H7 (cell line): ENCODE data around the gene ORC5. TPM values are rescaled to one million over a fixed set of nuclear protein-coding genes. Genes with fewer than 3 reads are reported as not detected.
A peak's percentile ranks its signal among the peaks of the same experiment; 100 is the strongest.

Experiments used
- DNase-seq: peaks from one replicate; pipeline ENCODE4 v3.0.0; 2012
- H3K27me3 ChIP-seq: 2 replicates; pipeline ENCODE4 v1.6.0; 2011; ENCODE audit warnings: mild to moderate bottlenecking, low read length; ENCODE audit not compliant: control insufficient read depth, insufficient read depth
- H3K36me3 ChIP-seq: replicated peaks from 2 replicates; pipeline ENCODE4 v1.5.1; 2011; ENCODE audit warnings: low read length; ENCODE audit not compliant: control insufficient read depth, insufficient read depth
- H3K4me3 ChIP-seq: 2 replicates; pipeline ENCODE4 v1.5.1; 2011; ENCODE audit warnings: low read depth, mild to moderate bottlenecking, control low read depth, low read length, moderate library complexity; ENCODE audit not compliant: insufficient read depth
- total RNA-seq: library from RNA; depleted of rRNA; stranded (reverse); fragments of >200 nt; shearing (Covaris generic); gene quantifications from 2 replicates; pipeline ENCODE4 v1.2.3, GENCODE V29; 2014

Gene ORC5
- total RNA-seq, 1 experiment from 2014 or later = 21.1 TPM

- H3K4me3 ChIP-seq = no peak overlapping the region
- DNase-seq = no peak
- no peaks in the 10 kb centered on the region; the same call in 1 of the 2 replicates for H3K36me3 ChIP-seq
- H3K27me3 ChIP-seq = no peaks in the 10 kb centered on the region
These were observed 80.6 kb downstream of the ORC5 start for GRCh38 chr7:104127204-104127603.

DNA sequence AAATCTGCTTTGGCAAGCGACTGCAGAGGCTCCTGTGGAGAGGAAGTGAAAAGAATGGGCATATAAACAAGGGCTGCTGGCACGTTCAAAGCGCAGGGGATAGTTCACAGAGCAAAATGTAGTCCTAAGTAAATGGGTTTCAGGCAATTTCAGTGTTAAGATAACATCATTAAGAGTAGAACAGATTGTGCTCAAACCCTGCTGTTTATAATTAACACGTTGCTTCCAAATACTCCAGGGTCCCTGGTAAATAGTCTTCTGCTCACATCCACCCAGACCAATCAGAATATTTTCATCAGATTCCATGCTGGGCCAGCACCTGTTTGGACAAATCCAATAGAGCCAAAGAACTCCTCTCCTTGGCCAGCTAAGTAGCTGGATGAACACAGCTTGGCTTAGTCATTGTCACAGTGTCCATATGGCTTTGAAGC lies 81.4 kb downstream of the ORC5 start:
- DNase-seq = no peak
- no peak overlapping the region for H3K4me3 ChIP-seq
- H3K36me3 ChIP-seq = no peaks in the 10 kb centered on the region; the same call in 1 of the 2 replicates
- H3K27me3 ChIP-seq = no peaks in the 10 kb centered on the region

GRCh38 chr7:104124893-104125477 lies 82.8 kb downstream of the ORC5 start:
- no peak for DNase-seq

DNA sequence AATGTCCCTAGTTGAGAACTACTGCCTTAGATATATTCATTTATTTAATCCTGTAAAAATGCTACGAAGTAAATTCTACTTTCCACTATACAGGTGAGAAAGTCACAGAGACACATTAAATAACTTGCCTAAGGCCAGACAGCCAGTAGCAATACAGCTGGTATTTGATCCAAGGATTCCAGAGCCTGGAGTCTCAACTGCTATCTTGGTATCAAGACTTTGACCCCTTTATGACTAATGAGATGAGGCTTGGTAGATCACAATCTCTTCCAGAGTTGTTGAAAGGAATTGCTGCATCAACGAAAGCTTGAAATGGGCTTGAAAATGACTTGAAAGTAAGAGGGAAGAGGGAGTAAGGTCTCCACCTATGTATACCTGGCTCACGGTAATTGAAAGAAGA lies 83.3 kb downstream of the ORC5 start:
- no peak for DNase-seq
- H3K36me3 ChIP-seq = no peaks in the 10 kb centered on the region; the same call in 1 of the 2 replicates
- no peak overlapping the region for H3K4me3 ChIP-seq

More at GRCh38 chr7:104124893-104125477, 82.8 kb downstream of the ORC5 start:
- H3K4me3 ChIP-seq = no peak overlapping the region
- no peaks in the 10 kb centered on the region for H3K27me3 ChIP-seq
- H3K36me3 ChIP-seq = no peaks in the 10 kb centered on the region; the same call in 1 of the 2 replicates

DNA sequence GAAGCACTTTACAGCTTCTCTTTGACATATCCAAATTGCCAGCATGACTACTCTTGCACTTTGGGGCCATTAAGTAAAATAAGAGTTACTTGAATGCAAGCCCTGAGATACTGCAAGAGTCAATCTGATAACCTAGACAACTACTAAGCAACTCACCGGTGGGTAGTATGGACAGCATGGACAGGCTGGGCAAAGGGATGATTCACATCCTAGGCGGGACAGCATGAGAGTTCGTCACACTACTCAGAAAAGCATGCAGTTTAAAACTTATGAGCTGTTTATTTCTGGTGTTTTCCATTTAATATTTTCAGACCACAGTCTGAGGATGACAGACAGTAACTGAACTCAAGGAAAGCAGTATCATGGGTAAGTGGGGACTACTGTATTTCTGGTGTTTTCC lies 84.0 kb downstream of the ORC5 start:
- Histone ChIP-seq H3K27me3 (no peaks in the 10 kb centered on the region), H3K36me3 (no peaks in the 10 kb centered on the region; the same call in 1 of the 2 replicates), H3K4me3 (no peak overlapping the region)
- no peak for DNase-seq

More for the DNA sequence above, 83.3 kb downstream of the ORC5 start:
- H3K27me3 ChIP-seq = no peaks in the 10 kb centered on the region

- Histone ChIP-seq H3K4me3 (no peak overlapping the region), H3K36me3 (no peaks in the 10 kb centered on the region), H3K27me3 (no peaks in the 10 kb centered on the region)
- DNase-seq = no peak
These were observed 94.0 kb downstream of the ORC5 start for GRCh38 chr7:104113788-104114187.

DNA sequence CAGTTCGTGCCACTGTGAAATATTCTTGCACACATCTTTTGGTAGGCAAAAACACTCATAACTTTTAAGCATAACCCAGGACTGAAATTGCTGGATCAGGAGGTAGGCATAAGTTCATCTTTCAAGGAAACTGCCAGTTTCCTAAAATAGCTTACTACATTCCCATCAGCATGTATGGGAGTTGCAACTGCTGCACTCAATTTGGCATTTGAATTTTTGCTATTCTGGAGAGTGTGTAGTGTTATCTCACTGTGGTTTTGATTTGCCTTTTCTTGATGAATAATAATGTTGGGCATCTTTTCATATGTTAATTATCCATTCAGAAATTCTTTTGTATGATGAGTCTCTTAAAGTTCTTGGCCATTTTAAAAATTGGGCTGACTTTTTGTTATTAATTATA lies 95.2 kb downstream of the ORC5 start:
- H3K27me3 ChIP-seq = no peaks in the 10 kb centered on the region
- H3K4me3 ChIP-seq = no peak overlapping the region
- DNase-seq = no peak
- no peaks in the 10 kb centered on the region for H3K36me3 ChIP-seq

GRCh38 chr7:104111271-104111670 lies 96.5 kb downstream of the ORC5 start:
- no peak for DNase-seq

DNA sequence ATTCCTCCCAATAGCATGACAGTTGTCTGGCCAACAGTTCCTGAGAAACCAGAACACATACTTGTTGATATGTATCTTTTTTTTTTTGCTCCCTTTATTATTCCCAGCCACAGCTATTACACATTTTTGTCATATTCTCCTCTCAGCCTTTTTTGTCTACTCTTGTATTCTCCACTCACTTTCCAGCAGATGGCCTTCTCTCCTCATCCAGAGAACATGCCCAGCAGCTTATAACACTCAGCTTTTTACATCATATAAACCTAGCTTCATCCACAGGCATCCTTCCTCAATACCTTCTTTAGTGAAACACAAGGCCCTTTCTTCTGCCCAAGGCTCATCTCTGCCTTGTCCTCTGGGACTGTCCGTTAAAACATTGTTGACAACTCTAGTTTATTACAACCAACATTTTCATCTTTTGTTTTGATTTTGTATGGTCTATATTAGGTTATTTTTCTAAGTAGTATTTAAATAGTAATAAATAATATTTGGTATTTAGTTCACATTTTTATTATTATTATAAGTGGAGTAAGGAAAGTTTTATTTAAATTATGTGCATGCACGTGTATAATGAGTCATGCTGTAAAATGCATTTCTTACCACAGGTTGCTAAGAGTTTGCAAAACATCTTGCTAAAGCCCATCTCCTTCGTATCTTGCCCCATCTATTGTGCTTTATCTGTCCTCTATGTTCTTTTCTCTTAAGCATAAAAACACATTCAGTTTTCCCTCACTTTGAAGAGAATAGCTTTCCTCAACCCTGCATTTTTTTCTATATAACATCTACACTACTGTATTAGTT lies 101.5 kb downstream of the ORC5 start:
- Histone ChIP-seq H3K4me3 (no peak overlapping the region), H3K27me3 (no peaks in the 10 kb centered on the region), H3K36me3 (no peaks in the 10 kb centered on the region)
- DNase-seq = no peak

More at GRCh38 chr7:104111271-104111670, 96.5 kb downstream of the ORC5 start:
- no peaks in the 10 kb centered on the region for H3K27me3 ChIP-seq
- no peak overlapping the region for H3K4me3 ChIP-seq
- H3K36me3 ChIP-seq = no peaks in the 10 kb centered on the region

GRCh38 chr7:104098890-104099289 lies 108.9 kb downstream of the ORC5 start:
- Histone ChIP-seq H3K4me3 (no peak overlapping the region), H3K36me3 (no peaks in the 10 kb centered on the region), H3K27me3 (no peaks in the 10 kb centered on the region)
- DNase-seq = no peak

GRCh38 chr7:104096683-104097082 lies 111.1 kb downstream of the ORC5 start:
- Histone ChIP-seq H3K27me3 (no peaks in the 10 kb centered on the region), H3K36me3 (no peaks in the 10 kb centered on the region), H3K4me3 (no peak overlapping the region)
- peak; percentile 36 for DNase-seq

DNA sequence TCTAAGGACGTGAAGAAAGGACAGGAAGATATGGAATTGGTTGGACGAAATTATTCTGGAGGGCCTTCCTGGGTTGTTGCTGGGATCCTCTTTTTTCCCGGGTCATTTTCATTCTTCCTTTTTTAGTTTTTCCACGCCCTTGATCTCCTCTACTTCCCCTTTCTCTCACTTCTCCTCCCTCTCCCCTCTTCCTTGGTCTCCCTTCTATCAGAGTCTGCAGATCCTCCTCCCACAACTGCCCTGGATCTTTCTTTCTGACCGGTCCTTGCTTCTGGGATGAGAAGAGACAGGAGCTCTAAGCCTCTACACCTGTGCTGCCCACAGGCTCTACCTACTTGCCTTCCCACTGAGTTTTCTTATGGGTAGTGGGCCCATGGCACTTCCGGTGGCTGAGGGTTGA lies 114.7 kb downstream of the ORC5 start:
- no peak for DNase-seq
- Histone ChIP-seq H3K36me3 (no peaks in the 10 kb centered on the region), H3K4me3 (no peak overlapping the region), H3K27me3 (no peaks in the 10 kb centered on the region)

DNA sequence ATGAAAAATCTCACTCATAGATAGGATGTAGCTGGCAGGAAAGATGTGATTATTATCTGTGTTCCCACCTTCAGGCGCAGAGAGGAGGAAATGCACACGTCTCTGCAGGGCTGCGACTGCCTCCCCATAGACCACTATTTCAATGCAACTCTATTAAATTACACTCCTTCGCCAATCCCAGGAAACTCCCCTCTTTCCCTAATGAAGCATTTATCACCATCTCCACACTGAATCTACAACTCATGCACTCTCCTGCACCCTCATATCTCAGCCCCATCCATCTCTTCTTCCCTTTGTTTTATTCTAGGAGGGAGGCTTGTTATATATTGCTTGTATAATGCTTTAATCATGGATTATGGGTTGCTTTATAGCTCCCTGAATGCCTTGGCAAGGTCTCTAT lies 116.6 kb downstream of the ORC5 start:
- no peak for DNase-seq
- H3K27me3 ChIP-seq = no peaks in the 10 kb centered on the region
- H3K4me3 ChIP-seq = no peak overlapping the region
- H3K36me3 ChIP-seq = no peaks in the 10 kb centered on the region

DNA sequence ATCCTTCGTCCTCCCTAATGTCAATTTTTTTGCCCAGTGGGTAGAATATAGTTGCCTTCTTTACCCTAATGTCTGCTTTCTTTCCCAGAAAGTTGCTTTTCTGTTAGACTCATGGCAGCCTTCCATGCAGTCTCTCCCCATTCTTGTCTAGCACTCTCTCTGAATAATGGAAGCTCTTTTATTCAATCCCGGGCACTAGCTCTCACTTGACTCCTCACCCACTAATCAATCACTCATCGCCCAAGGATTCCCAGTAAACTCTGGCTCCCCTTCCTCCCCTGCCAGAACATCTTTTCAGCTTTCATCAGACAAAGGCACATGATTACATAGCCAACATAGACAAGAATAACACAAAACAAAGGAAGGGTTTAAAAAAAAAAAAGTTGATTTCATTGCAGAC lies 118.2 kb downstream of the ORC5 start:
- H3K36me3 ChIP-seq = no peaks in the 10 kb centered on the region
- no peak overlapping the region for H3K4me3 ChIP-seq
- H3K27me3 ChIP-seq = no peaks in the 10 kb centered on the region

DNA sequence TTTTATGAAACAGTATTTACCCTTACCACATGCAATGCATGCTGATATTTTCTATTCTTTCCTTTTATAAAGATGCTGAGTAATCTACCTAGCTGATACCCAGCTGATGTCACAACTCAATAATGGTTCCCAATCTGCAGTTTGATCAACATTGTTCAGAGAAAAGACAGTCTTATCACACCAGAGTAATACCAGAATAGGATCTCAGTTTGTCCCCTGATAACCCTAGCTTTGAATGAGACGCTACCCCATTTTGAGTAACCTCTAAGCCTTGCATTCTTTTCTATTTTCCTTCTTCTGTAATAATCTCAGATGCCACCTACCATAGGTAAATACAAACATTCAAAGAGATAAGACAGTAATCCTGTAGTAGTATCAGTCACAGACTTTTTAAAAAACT lies 118.8 kb downstream of the ORC5 start:
- H3K36me3 ChIP-seq = no peaks in the 10 kb centered on the region
- no peak overlapping the region for H3K4me3 ChIP-seq
- H3K27me3 ChIP-seq = no peaks in the 10 kb centered on the region
- DNase-seq = no peak

More for the DNA sequence above, 118.2 kb downstream of the ORC5 start:
- DNase-seq = no peak
